Type B pancreatic cell (in vitro differentiated cells): ENCODE results near the gene KPNA2. TPM values are rescaled to one million over a fixed set of nuclear protein-coding genes. Genes with fewer than 3 reads are reported as not detected.
A peak's percentile ranks its signal among the peaks of the same experiment; 100 is the strongest.

Experiments used
- DNase-seq: peaks from one replicate; pipeline ENCODE4 v3.0.0; 2021; ENCODE audit warnings: mixed read lengths; ENCODE audit not compliant: unreplicated experiment; ENCODE audit errors: extremely low spot score
- H3K27ac Mint-ChIP-seq: 2 replicates; pipeline ENCODE4 v1.8.0; 2021; ENCODE audit warnings: mild to moderate bottlenecking, mixed read lengths
- H3K27me3 Mint-ChIP-seq: 2 replicates; pipeline ENCODE4 v1.8.0; 2021; ENCODE audit warnings: mixed read lengths
- H3K36me3 Mint-ChIP-seq: 2 replicates; pipeline ENCODE4 v1.8.0; 2021; ENCODE audit warnings: mixed read lengths
- H3K4me1 Mint-ChIP-seq: one replicate; pipeline ENCODE4 v1.8.0; 2021; ENCODE audit warnings: mixed read lengths; ENCODE audit not compliant: unreplicated experiment
- H3K4me3 Mint-ChIP-seq: 2 replicates; pipeline ENCODE4 v1.8.0; 2021; ENCODE audit warnings: mild to moderate bottlenecking, mixed read lengths
- H3K9me3 Mint-ChIP-seq: 2 replicates; pipeline ENCODE4 v1.8.0; 2021; ENCODE audit warnings: mixed read lengths
- long read RNA-seq: library from polyadenylated mRNA; unstranded; transcript quantifications from one replicate; pipeline ENCODE4 v2.0.0, GENCODE V29; 2020
- total RNA-seq: library from RNA; stranded (reverse); gene quantifications from 2 replicates; pipeline ENCODE4 v1.2.1, GENCODE V29; 2021; ENCODE audit warnings: low replicate concordance
- TF ChIP-seq, protein P1 (sequence below): fragments of 200-600 bp; sonication (generic); conservative IDR thresholded peaks from 2 replicates; pipeline ENCODE4 v1.5.0; 2021; ENCODE audit warnings: antibody characterized with exemption, mild to moderate bottlenecking

The KPNA2 gene
- total RNA-seq, result 99.6 and 211 TPM in 2 replicates
- long read RNA-seq, transcript KPNA2-201 (11 exons, 2,181 nt), result major isoform, 812 of 846 reads
- long read RNA-seq, partial matches to known transcripts, result 23 of 846 reads
- long read RNA-seq, other reads (novel, unspliced or antisense), result 11 of 846 reads

DNA sequence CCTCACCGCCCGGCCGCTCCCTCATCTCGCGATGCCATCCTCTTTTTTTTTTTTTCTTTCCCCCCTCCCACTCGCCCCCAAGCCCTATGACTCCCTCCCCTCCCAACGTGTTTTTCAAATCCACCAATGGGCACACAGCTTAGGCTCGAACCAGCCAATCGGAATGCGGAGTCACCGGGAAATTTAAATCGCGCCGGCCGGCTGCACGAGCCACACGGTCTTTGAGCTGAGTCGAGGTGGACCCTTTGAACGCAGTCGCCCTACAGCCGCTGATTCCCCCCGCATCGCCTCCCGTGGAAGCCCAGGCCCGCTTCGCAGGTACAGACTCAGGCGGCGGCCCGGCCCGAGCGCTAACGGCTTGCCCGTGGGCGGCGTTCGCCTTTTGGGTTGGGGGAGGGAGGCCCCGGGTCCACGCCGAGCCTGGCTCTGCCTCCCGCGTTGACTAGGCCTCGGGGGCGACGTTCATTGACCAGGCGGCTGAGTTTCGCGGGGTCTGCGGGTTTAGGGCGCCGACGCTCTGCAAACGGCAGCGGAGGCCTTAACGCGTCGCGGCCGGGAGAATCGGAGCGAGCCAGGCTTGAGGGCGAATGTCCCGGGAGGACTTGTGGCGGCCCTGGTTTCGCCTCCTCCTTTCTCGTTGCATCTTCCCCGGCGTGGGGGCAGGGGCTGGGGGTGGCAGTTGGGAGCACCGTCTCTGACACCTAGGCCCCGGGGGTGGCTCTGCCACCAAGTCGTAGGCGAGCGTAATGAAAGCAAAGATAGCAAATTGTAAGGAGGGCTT is at the start of gene KPNA2:
KPNA2 (plus strand) TSS at position 213 of the 781 bp plus-strand sequence. CDS start 1,398 bp downstream, outside the sequence.
- Mint-ChIP-seq H3K36me3 (peaks cover 20% of the 10 kb centered on the region), H3K27me3 (no peaks in the 10 kb centered on the region), H3K9me3 (no peaks in the 10 kb centered on the region), H3K4me1 (peaks cover 8% of the 10 kb centered on the region), H3K27ac (peak within 1 kb of the TSS; percentile 91), H3K4me3 (peak within 1 kb of the TSS; percentile 94)
- peak; percentile 93 for DNase-seq
- TF ChIP-seq, protein P1, sequence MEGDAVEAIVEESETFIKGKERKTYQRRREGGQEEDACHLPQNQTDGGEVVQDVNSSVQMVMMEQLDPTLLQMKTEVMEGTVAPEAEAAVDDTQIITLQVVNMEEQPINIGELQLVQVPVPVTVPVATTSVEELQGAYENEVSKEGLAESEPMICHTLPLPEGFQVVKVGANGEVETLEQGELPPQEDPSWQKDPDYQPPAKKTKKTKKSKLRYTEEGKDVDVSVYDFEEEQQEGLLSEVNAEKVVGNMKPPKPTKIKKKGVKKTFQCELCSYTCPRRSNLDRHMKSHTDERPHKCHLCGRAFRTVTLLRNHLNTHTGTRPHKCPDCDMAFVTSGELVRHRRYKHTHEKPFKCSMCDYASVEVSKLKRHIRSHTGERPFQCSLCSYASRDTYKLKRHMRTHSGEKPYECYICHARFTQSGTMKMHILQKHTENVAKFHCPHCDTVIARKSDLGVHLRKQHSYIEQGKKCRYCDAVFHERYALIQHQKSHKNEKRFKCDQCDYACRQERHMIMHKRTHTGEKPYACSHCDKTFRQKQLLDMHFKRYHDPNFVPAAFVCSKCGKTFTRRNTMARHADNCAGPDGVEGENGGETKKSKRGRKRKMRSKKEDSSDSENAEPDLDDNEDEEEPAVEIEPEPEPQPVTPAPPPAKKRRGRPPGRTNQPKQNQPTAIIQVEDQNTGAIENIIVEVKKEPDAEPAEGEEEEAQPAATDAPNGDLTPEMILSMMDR, result peak; percentile 3

DNA sequence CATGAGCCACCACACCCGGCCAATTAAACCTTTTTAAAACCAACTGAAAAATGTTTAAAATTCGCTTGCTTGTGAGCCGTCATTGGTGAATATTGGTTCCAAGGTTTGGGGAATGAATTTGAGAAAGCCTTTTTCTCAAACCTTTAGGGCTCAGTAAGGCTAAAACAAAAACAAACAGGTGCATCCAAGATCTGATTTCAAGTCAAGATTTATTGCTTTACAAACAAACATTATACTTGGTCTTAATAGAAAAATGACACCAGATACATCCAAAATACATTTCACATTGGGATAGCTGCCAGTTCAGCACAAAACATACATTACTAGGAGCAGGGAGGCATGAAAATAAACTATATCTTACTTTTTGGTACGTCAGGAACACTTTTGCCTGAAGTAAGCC is 44.6 kb upstream of the KPNA2 start:
- Mint-ChIP-seq H3K4me1 (peaks cover 15% of the 10 kb centered on the region), H3K36me3 (no peaks in the 10 kb centered on the region), H3K27me3 (peaks cover 9% of the 10 kb centered on the region), H3K9me3 (no peaks in the 10 kb centered on the region), H3K27ac (no peak overlapping the region), H3K4me3 (peak overlapping the region; percentile 46)
- no peak for DNase-seq
- TF ChIP-seq, protein P1, result no peak

DNA sequence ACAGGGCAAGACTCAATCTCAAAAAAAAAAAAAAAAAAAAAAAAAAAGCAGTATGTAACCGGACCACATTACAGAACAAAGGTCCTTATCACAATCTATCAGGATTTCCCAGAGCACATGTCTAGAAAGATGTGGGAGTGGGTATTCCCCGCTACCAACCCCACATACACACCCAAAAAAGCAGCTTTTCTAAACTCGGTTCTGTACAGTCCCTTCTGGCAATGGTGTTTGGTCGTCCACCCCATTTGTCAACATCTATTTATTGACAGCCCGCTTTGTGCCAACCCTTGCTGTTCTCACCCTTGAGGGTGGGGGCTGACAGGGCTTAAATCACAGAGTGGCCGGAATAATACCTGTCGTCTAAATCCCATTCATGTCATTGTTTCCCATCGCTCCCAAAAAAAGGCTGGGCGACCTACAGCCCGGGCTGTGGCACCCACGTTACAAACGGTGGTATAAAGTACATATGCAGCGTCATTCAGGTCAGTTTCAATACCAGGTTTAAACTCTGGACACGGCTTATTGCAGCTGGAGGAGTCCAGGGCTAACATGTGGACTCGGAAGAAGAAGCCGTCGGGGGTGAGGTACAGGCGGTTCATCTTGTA is 42.9 kb upstream of the KPNA2 start:
- peaks cover 17% of the 10 kb centered on the region for H3K27me3 Mint-ChIP-seq
- no peaks in the 10 kb centered on the region for H3K36me3 Mint-ChIP-seq
- H3K9me3 Mint-ChIP-seq, result no peaks in the 10 kb centered on the region
- peak overlapping the region; percentile 98 for H3K4me3 Mint-ChIP-seq
- DNase-seq, result no peak
- H3K27ac Mint-ChIP-seq, result peak overlapping the region; percentile 96
- peaks cover 21% of the 10 kb centered on the region for H3K4me1 Mint-ChIP-seq
- TF ChIP-seq, protein P1, result no peak

DNA sequence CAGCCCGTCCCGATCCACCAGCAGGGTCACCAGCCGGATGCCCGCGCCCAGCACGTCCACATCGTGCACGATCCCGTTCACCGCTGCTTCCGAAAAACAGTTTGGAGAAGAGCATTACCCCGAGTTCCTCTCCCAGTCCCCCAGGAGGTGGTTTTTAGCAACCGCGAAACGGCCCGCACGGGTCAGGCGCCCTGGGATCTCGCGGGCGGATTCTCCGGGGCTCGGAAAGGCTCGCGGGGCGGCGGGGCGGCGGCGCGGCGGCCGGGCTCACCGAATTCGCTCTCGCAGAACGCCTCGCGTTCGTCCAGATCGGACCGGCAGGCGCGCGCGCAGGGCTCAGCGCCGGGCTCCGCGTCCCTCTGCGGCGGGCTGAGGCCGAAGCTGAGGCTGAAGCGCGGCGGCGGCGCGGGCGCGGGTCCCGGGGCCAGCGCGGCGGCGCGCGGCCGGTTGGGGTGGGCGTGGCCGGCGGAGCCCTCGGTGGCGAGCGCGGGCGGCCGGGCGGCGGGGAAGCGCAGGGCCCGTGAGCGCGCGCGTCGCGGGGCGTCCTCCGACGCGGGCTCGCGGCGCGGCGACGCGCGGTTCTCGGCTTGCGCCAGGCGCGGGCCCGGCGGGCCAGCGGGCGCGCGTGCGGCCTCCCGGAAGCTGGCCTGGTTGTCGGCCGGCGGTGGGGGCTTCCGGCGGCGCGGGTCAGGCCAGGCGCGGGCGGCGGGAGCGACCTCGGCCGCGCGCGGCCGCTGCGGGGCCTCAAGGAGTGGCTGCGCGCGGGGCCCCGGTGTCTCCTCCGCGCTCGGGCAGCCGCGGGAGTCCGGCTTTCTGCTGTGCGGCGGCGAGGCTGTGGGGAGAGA is 42.2 kb upstream of the KPNA2 start:
- DNase-seq, result peak; percentile 88
- peak overlapping the region; percentile 96 for H3K27ac Mint-ChIP-seq
- H3K4me1 Mint-ChIP-seq, result peaks cover 22% of the 10 kb centered on the region
- H3K4me3 Mint-ChIP-seq, result peak overlapping the region; percentile 98
- TF ChIP-seq, protein P1, result peak; percentile 50
- H3K9me3 Mint-ChIP-seq, result no peaks in the 10 kb centered on the region
- H3K36me3 Mint-ChIP-seq, result no peaks in the 10 kb centered on the region
- H3K27me3 Mint-ChIP-seq, result peaks cover 18% of the 10 kb centered on the region

DNA sequence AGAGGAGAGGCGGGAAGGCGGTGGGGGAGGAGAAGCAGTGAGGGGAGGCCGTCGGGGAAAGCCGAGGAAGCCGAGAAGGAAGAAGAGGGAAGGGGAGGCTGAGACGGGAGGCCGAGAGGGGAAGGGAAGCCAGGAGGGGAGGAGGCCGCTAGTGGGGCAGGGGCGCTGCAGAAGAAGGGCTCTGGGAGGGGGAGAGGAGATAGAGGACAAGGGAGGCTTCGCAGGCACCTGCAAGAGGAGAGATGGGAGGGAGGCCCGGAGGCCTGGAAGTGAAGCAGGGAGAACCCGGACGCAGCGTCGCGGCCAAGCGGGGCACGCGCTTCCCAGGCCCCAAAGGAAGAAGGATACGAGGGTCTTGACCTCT is 41.6 kb upstream of the KPNA2 start:
- DNase-seq, result no peak
- H3K4me3 Mint-ChIP-seq, result peak overlapping the region; percentile 90

More for the DNA sequence above, 41.6 kb upstream of the KPNA2 start:
- Mint-ChIP-seq H3K27me3 (peaks cover 21% of the 10 kb centered on the region), H3K36me3 (no peaks in the 10 kb centered on the region), H3K27ac (peak overlapping the region; percentile 75), H3K4me1 (peaks cover 25% of the 10 kb centered on the region), H3K9me3 (no peaks in the 10 kb centered on the region)
- TF ChIP-seq, protein P1, result no peak
